HL-60 (cell line): Measurements from ENCODE around the gene TMEM156.

ENCODE experiments used
- DNase-seq, 2 experiments: peaks; one replicate each; pipeline ENCODE4 v3.0.0-alpha.2; 2010 to 2020; ENCODE audit warnings: low read depth in 1 of 2, low spot score in 1 of 2
- H3K27ac ChIP-seq: fragments of 250-450 bp; sonication (Bioruptor Pico); replicated peaks from 2 replicates; pipeline ENCODE4 v1.5.1; 2020; ENCODE audit warnings: mild to moderate bottlenecking, moderate library complexity
- H3K27me3 ChIP-seq: fragments of 250-450 bp; sonication (Bioruptor Pico); 2 replicates; pipeline ENCODE4 v1.5.1; 2021; ENCODE audit warnings: mild to moderate bottlenecking, moderate library complexity; ENCODE audit not compliant: insufficient read depth, poor library complexity, severe bottlenecking
- H3K4me3 ChIP-seq: replicated peaks from 2 replicates; pipeline ENCODE4 v1.5.1; 2011; ENCODE audit warnings: mild to moderate bottlenecking, control low read depth, low read length; ENCODE audit not compliant: insufficient read depth
- CTCF ChIP-seq: IDR thresholded peaks from one replicate; pipeline ENCODE4 v1.5.1; 2011; ENCODE audit warnings: low read length, control low read depth, inconsistent platforms; ENCODE audit not compliant: insufficient read depth
- GABPA ChIP-seq: IDR thresholded peaks from 2 replicates; pipeline ENCODE4 v1.6.1; 2012; ENCODE audit warnings: low read depth
- POLR2AphosphoS5 ChIP-seq: IDR thresholded peaks from 2 replicates; pipeline ENCODE4 v1.6.1; 2012; ENCODE audit warnings: low read depth
- REST ChIP-seq: IDR thresholded peaks from 2 replicates; pipeline ENCODE4 v1.6.1; 2012; ENCODE audit warnings: low read depth; ENCODE audit not compliant: insufficient replicate concordance
- SPI1 ChIP-seq: IDR thresholded peaks from 2 replicates; pipeline ENCODE4 v1.6.1; 2012; ENCODE audit warnings: low read depth, mild to moderate bottlenecking, borderline replicate concordance
- long read RNA-seq: library from polyadenylated mRNA; unstranded; transcript quantifications from one replicate; pipeline ENCODE4 v2.0.0, GENCODE V29; 2020

Gene TMEM156
- long read RNA-seq, transcript TMEM156-203 (7 exons, 1,935 nt) = major isoform, 70 of 119 reads
- long read RNA-seq, partial matches to known transcripts = 5 of 119 reads
- long read RNA-seq, other reads (novel, unspliced or antisense) = 44 of 119 reads

GRCh38 chr4:39032218-39033085, at the start of gene TMEM156:
TMEM156 (minus strand) TSS chr4:39032409; CDS start chr4:39032313, 96 bp downstream.
- H3K4me3 ChIP-seq = peak within 1 kb of the TSS; percentile 52
- peak within 1 kb of the TSS; percentile 84 for H3K27ac ChIP-seq
- 0 out of 2 replicates have a peak, but pooled peaks have one; percentile 17 for TF ChIP-seq GABPA
- TF ChIP-seq CTCF = no peak
- peak; percentile 44 for TF ChIP-seq REST
- no peak; the same call in 1 of the 2 replicates for TF ChIP-seq POLR2AphosphoS5
- peak; percentile 73 for TF ChIP-seq SPI1

GRCh38 chr4:39078829-39079228, 46.6 kb upstream of the TMEM156 start:
- no peak for DNase-seq
- no peaks in the 10 kb centered on the region for H3K27me3 ChIP-seq
- H3K4me3 ChIP-seq = no peak overlapping the region
- no peak for TF ChIP-seq CTCF
- TF ChIP-seq REST = no peak
- no peak for TF ChIP-seq SPI1
- TF ChIP-seq POLR2AphosphoS5 = no peak
- no peak for TF ChIP-seq GABPA
- no peak overlapping the region for H3K27ac ChIP-seq

More at GRCh38 chr4:39032218-39033085, at the start of gene TMEM156:
- peak; percentile 61 to 81 for DNase-seq
- no peaks in the 10 kb centered on the region for H3K27me3 ChIP-seq

- peak in 1 of 2 experiments; percentile 32 for DNase-seq
- Histone ChIP-seq H3K27ac (no peak overlapping the region), H3K27me3 (no peaks in the 10 kb centered on the region), H3K4me3 (no peak overlapping the region)
- no peak for TF ChIP-seq CTCF
- no peak for TF ChIP-seq REST
- no peak for TF ChIP-seq POLR2AphosphoS5
These were observed 36.7 kb upstream of the TMEM156 start for GRCh38 chr4:39068907-39069306.
